ENCODE data around the gene GCNT3.

- TF ChIP-seq CTCF (conservative IDR thresholded peaks at IDR 0.05 in 1 of 2, IDR thresholded peaks at IDR 0.05 in 1 of 2; ENCODE audit: extremely low read depth in 1 of 2, insufficient read depth in 1 of 2, low read depth in 1 of 2, low read length in 2 of 2), result no peak
- TF ChIP-seq EZH2 (IDR thresholded peaks at IDR 0.05; ENCODE audit: borderline replicate concordance, low read length), result no peak
Observed at GRCh38 chr15:59644756-59645155, 33.2 kb downstream of the GCNT3 start.

Data from mammary epithelial cell (primary cell).